ENCODE measurements around the gene ASIC4.
A peak's percentile ranks its signal among the peaks of the same experiment; 100 is the strongest.

The ASIC4 gene

GRCh38 chr2:219549619-219550018, 35.3 kb downstream of the ASIC4 start:
- TF ChIP-seq, protein P1, sequence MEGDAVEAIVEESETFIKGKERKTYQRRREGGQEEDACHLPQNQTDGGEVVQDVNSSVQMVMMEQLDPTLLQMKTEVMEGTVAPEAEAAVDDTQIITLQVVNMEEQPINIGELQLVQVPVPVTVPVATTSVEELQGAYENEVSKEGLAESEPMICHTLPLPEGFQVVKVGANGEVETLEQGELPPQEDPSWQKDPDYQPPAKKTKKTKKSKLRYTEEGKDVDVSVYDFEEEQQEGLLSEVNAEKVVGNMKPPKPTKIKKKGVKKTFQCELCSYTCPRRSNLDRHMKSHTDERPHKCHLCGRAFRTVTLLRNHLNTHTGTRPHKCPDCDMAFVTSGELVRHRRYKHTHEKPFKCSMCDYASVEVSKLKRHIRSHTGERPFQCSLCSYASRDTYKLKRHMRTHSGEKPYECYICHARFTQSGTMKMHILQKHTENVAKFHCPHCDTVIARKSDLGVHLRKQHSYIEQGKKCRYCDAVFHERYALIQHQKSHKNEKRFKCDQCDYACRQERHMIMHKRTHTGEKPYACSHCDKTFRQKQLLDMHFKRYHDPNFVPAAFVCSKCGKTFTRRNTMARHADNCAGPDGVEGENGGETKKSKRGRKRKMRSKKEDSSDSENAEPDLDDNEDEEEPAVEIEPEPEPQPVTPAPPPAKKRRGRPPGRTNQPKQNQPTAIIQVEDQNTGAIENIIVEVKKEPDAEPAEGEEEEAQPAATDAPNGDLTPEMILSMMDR (IDR thresholded peaks at IDR 0.05; ENCODE audit: borderline replicate concordance, control extremely low read depth, extremely low read depth, insufficient read depth, missing control alignments), result no peak
- no peak for DNase-seq (ENCODE audit: low spot score)
- in situ Hi-C loops (cut with MboI; ENCODE audit: low sequenced_read_pairs, unreplicated experiment), result no loop called here

- in situ Hi-C loops (cut with MboI; ENCODE audit: low sequenced_read_pairs, unreplicated experiment), result no loop called here
- TF ChIP-seq, protein P1 (IDR thresholded peaks at IDR 0.05; ENCODE audit: borderline replicate concordance, control extremely low read depth, extremely low read depth, insufficient read depth, missing control alignments), result no peak
- DNase-seq (ENCODE audit: low spot score), result no peak
These were observed 37.4 kb downstream of the ASIC4 start for GRCh38 chr2:219551441-219552381.

DNA sequence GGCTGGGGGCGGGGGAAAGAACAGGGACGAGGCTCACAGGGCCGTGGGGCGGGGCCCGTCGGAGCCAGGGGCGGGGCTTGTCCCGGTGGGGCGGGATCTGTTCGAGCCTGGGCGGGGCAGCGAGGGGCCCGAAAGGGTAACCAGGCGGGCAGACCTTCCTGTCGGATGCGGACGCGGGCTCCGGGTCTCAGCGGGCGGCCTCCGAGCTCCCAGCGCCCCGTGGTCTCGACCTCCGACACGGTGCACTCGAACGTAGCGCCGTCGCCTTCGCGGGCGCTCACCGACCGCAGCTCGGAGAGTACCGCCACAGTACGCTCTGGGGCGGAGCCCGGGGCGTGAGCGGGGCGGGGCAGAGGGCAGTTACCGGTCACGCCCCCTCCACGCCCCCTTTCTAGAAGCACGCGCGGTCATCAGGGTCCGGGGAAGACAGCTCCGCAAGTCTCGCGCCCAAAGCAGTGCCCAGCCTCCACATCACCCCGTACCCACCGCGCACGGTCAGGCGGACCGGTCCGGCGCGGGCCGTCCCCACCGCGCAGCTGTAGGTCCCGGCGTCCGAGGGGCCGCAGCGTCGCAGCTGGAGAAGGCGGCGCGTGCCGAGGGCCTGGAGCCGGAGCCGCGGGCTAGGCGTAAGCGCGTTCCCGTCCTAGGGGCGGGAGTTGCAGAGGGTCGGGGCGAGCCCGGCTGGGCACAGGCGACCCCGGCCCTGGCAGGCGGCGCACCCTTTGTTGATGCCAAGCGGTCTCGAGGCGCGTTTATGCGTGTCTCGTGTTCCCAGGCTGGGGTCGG, 38.3 kb downstream of the ASIC4 start:
- in situ Hi-C loops (cut with MboI; ENCODE audit: low sequenced_read_pairs, unreplicated experiment), result no loop called here
- DNase-seq (ENCODE audit: low spot score), result peak; percentile 95
- TF ChIP-seq, protein P1 (IDR thresholded peaks at IDR 0.05; ENCODE audit: borderline replicate concordance, control extremely low read depth, extremely low read depth, insufficient read depth, missing control alignments), result no peak

DNA sequence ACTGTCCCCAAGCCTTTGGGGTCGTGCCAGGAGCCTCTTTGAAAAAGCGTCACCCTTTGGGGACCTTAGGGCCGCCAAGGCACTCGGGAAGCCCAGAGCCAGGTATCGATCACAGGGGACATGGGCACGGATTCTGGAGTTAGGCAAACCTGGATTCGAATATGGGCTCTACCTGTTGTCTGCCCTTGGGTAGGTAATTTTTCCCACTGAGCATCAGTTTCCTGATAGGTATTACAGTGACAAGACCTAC, 38.8 kb downstream of the ASIC4 start:
- in situ Hi-C loops (cut with MboI; ENCODE audit: low sequenced_read_pairs, unreplicated experiment), result no loop called here
- TF ChIP-seq, protein P1 (IDR thresholded peaks at IDR 0.05; ENCODE audit: borderline replicate concordance, control extremely low read depth, extremely low read depth, insufficient read depth, missing control alignments), result no peak
- no peak for DNase-seq (ENCODE audit: low spot score)

GRCh38 chr2:219553463-219553963, 39.2 kb downstream of the ASIC4 start:
- in situ Hi-C loops (cut with MboI; ENCODE audit: low sequenced_read_pairs, unreplicated experiment), result no loop called here
- no peak for DNase-seq (ENCODE audit: low spot score)
- TF ChIP-seq, protein P1 (IDR thresholded peaks at IDR 0.05; ENCODE audit: borderline replicate concordance, control extremely low read depth, extremely low read depth, insufficient read depth, missing control alignments), result no peak

DNA sequence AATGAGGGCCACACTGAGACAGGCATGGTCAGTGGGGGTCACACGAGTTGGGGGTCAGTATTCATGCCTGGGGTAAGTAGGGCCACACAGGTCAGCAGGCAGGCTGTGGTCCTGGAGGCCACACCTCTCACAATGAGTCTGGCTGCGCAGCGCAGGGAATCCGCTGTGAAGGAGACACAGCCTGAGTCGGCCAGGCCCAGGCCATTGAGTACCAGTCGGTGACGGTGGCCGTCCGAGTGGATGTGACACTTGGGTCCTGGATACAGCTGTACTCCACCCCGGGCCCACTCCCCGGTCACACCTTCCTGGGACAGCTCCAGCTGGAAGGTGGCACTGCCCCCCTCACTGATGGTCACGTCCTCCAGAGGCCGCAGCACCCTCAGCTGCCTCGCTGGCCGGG, 40.1 kb downstream of the ASIC4 start:
- in situ Hi-C loops (cut with MboI; ENCODE audit: low sequenced_read_pairs, unreplicated experiment), result no loop called here
- DNase-seq (ENCODE audit: low spot score), result no peak
- TF ChIP-seq, protein P1 (IDR thresholded peaks at IDR 0.05; ENCODE audit: borderline replicate concordance, control extremely low read depth, extremely low read depth, insufficient read depth, missing control alignments), result no peak
